HG03064 (cell line): ENCODE measurements around the gene ASIC5.

Source experiments
- ATAC-seq: cut with Tn5 transposase; IDR thresholded peaks from one replicate; pipeline ENCODE4 v1.9.1; 2021; ENCODE audit warnings: low read depth; ENCODE audit not compliant: unreplicated experiment

Gene ASIC5

GRCh38 chr4:155883895-155884294 is 17.8 kb upstream of the ASIC5 start:
- no peak for ATAC-seq

DNA sequence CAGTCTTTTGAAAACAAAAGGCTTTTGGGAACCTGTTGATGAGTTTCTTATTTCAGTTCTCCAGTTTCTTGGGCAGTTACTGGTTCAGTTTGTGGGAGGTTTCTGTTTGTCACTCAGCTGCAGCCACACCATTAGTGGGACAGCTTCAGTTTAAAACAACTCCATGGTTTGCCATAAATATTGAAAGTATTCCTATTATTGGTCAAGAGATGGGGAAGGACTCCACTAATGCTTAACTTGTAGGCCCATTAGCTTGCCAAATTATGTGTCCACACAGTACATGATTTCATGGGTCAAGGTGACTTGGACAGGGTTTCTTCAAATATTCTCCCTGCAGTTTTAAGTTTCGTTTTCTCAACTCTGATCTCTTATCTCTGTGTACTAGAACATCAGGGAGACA is 15.5 kb upstream of the ASIC5 start:
- ATAC-seq, result no peak

DNA sequence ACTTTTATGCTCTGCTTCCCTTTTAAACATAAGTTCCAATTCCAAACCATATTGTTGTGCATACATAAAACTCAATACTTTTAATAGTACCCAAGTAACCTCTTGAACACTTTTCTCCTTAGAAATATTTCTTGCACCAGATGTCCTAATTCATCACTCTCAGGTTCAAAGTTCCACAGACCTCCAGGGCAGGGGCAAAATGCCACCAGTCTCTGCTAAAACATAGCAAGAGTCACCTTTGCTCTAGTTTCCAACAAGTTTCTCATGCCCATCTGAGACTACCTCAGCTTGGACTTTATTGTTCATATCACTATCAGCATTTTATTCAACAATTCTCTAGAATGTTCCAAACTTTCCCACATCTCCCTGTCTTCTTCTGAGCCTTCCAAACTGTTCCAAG is 13.7 kb upstream of the ASIC5 start:
- no peak for ATAC-seq

DNA sequence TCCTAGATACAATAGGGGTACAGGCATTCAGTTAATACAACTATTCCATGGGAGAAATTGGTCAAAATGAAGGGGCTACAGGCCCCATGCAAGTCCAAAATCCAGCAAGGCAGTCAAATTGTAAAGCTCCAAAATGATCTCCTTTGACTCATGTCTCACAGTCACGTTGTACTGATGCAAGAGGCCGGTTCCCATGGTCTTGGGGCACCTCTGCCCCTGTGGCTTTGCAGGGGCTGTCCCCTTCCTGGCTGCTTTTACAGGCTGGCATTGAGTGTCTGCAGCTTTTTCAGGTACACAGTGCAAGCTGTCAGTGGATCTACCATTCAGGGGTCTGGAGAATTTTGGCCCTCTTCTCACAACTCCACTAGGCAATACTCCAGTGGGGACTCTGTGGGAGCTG is 12.5 kb upstream of the ASIC5 start:
- no peak for ATAC-seq

DNA sequence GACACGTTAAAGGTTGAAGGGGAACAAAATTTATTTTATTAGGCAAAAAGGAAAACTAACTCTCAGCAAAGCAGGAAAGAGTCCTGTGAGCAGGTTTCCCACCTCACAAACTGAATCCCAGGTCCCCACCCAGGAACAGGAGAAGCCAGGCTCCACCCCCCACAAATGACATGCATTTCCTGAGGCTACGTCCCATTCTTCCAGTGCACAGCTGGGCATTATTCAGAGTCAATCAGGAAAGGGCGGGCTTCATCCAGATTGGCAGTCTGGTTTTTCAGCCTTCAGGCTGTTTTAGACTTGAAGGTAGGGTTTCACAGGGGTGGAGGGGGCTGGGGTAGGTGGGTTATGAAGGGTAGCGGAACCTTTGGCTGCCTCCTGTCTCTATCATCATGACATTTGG is 11.9 kb upstream of the ASIC5 start:
- no peak for ATAC-seq

GRCh38 chr4:155875878-155876277 is 9.8 kb upstream of the ASIC5 start:
- no peak for ATAC-seq

DNA sequence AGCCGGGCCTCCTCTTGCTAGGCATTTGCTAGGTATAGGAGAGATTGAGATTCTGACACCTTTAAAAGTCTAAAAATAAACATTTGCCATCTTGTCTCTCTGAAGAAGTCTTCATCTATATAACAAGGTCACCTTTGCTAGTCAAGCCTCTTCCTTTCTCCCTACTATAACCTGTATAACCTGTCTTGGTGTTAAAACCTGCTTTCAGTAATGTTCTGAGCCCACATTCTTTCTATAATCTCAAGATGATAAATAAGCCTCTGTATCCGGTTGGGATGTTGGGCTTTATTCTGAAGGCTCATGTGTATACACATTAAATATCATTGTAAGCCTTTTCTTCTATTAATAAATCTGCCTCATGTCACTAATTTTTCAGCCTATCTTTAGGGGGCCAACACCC is 10.2 kb downstream of the ASIC5 start:
- no peak for ATAC-seq

DNA sequence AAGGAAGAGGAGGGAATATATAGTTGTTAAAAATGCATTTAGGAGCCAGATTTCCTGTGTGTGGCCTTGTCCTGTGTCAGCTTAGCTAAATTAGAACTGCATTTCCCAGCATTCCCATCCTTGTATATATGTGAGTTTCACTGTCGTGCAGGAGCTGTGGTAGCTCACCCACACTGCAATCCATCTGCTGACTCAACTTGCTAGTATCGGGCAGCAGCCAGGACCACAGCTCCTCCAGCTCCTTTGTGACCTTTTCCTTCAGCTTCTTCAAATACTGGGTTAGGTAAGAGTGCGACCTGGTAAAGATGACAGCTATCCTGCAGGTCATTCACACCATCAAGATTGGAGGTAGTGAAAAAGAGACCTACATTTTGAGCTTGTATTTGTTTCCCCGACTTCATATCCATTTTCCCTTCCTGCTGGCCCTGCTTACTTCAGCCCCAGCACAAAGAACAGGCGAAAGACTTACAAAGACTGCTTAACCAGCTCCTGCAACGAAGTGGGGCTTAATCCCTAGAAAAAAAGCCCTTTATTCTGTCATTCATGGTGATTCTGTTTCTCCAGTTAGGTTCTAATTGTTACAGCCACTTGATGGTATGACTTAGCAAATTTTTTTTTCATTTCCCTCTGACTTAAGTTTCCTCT is 11.4 kb downstream of the ASIC5 start:
- no peak for ATAC-seq

GRCh38 chr4:155853189-155853588 is 12.9 kb downstream of the ASIC5 start:
- ATAC-seq, result no peak

DNA sequence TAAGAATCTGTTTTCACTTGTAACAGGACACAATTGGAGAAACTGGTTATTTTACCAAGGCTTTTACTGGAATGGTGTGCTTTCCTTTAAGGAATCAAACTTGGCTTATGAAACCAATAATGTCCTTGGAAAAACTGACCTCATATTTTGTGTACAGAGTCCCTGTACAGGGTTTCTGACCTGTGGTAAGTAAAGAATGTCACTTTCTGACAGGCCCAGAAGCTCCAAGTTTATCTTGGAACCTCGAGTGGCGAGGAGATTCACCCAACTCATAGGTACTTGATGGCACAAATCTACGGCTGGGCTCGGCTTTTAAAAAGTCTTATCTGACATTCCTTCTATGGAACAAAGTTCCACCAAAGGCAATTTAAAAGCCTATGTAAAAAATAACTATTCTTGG is 17.0 kb downstream of the ASIC5 start:
- no peak for ATAC-seq

- no peak for ATAC-seq
Measured at GRCh38 chr4:155846929-155847328, 19.1 kb downstream of the ASIC5 start.

- ATAC-seq, result no peak
Measured at GRCh38 chr4:155842080-155842479, 24.0 kb downstream of the ASIC5 start.

GRCh38 chr4:155837203-155837796 is 28.8 kb downstream of the ASIC5 start:
- ATAC-seq, result no peak

GRCh38 chr4:155832664-155833063 is 33.4 kb downstream of the ASIC5 start:
- ATAC-seq, result no peak

DNA sequence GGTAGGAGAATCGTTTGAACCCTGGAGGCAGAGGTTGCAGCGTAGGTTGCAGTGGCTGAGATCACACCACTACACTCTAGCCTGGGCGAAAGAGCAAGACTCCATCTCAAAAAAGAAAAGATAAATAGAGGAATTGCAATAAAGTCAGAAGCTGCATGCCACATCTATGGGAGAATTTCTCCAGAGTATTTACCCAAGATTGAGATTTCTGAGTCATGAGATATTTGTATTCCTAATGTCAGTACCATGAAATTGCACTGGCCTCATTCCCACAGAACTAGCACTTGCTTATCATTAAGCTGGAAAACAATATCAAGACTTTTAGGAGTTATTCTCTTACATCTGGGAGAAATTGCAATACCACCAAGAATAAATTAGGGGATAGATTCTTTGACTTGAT is 37.4 kb downstream of the ASIC5 start:
- no peak for ATAC-seq

DNA sequence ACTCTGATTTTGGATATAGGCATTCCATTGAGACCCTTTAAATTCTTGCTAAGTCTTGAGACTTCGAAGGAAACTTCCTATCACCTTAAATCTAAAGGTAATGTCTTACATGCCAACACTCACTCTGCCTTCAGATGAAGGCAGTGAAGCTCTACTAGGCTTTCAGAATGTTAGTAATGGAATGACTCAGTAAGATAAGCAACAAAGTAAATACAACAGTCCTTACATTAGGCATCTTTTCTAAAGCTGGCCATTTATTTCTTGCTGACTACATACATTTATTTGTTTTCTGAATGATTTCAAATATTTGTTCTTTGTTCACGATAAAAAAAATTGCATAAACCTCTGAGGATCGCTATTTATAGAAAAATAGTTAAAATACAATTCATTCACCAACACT is 43.5 kb downstream of the ASIC5 start:
- ATAC-seq, result no peak

DNA sequence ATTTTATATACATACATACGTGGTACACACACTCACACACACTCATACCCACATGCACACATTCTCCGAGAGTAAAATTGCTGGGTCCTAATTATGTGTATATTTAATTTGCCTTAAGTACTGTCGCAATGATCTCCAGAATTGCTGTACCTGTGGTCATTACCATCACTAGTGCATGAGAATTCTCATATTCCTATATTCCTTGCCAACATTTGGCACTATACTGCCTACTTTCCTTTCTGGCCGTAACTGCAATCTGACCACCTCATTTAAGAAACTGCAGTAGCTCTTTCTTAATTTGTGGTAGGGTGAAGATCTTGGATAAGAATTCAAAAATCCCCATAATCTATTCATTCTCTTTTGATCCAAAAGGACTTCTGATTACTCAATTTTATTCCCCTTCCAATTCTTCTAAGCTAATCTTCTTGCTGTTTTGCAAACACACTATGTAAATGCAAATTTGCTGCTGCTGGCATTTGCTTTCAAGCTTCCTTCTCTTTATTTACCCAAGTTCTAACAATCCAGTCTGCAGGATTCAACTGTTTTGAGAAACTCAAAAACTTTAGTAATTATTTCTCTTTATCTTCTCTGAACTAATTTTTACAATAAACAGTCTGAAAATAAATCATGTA is 45.1 kb downstream of the ASIC5 start:
- no peak for ATAC-seq

DNA sequence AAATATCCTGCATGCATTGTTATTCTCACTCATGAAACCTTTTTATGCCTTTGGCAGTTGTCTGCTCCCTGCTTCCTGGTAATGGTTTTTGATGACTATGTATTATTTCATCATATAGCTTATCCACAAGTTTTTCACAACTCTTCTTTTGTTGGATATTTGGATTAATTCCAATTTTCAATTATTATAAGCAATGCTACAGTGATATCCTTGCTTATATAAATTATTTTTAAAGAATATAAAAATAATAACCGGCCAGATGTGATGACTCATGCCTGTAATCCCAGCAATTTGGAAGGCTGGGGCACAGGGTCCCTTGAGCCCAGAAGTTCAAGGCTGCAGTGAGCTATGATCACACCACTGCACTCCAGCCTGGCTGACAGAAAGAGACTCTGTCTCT is 47.0 kb downstream of the ASIC5 start:
- ATAC-seq, result no peak

DNA sequence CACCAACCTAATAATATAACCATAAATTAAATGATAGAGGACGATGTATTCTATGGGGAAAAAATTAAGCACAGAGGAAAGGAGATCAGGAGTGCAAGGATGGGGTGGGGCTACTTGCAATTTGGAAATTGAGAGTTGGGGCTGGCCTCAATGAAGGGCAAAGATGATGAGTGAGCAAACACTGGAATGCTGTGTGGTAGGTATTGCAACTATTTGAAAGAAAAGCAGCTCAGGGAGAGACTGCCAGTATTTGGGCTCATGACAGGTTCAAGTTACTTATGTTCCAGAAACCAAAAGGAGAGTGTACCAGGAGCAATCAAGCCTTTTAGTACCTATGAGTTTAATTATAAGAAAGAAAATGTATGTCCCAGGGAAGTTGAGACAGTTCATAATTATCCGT is 47.4 kb downstream of the ASIC5 start:
- no peak for ATAC-seq

GRCh38 chr4:155811083-155811482 is 55.0 kb downstream of the ASIC5 start:
- no peak for ATAC-seq

DNA sequence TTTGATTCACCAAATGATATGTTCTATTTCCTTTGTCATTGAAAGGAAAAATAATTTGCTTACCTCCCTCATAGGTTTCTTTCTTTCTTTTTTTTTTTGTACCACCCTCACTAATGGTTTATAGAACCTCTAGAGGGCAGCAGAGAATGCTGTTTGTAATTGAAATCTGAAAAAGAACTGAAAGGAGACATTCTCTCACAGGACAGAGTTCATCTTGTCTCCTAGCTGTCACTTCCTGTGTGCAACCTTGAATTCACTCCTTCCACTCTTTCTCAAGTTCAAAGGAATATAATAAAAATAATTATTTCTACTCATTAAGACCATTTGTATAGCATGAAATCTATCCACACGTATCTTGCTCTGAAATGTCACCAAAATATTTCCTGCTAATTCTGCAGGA is 56.2 kb downstream of the ASIC5 start:
- peak; percentile 98 for ATAC-seq

GRCh38 chr4:155807021-155807420 is 59.1 kb downstream of the ASIC5 start:
- ATAC-seq, result no peak
